HepG2 (cell line): Measurements from ENCODE around the gene MAP2K2. TPM values are rescaled to one million over a fixed set of nuclear protein-coding genes. Genes with fewer than 3 reads are reported as not detected.

Experiments
- ATAC-seq: fragments of 200-7000 bp; cut with Tn5 transposase; 3 replicates; pipeline ENCODE4 v1.9.1; 2020; ENCODE audit warnings: mild to moderate bottlenecking, moderate library complexity
- BruUV-seq: library from RNA; stranded (reverse); fragments of 400-500 nt; replicated peaks from 2 replicates; lab custom pipeline; 2021; lab: Mats Ljungman, UMichigan
- CTCF ChIA-PET: fragments of 300-600 bp; formaldehyde crosslinking; extraction: SDS; loops from one replicate; lab custom pipeline; 2021; ENCODE audit warnings: low total read pairs, inconsistent platforms, low intra/inter-chr PET ratio; lab: Yijun Ruan, JAX
- POLR2A ChIA-PET: fragments of 350-600 bp; sonication (Branson Sonifier 250); formaldehyde crosslinking; loops from one replicate; lab custom pipeline; 2020; ENCODE audit warnings: antibody characterized with exemption, inconsistent platforms; lab: Yijun Ruan, JAX
- DNase-seq: peaks from one replicate; pipeline ENCODE4 v3.0.0-alpha.2; 2015; ENCODE audit warnings: low spot score
- FAIRE-seq: peaks from 3 replicates; lab custom pipeline; 2011; peaks lifted over from hg19 to GRCh38; lab: Jason Lieb, UNC
- H2AFZ ChIP-seq: one replicate; pipeline ENCODE4 v1.6.1; 2011; ENCODE audit warnings: low read length, inconsistent platforms
- H3K27ac ChIP-seq: fragments of 300-600 bp; 3 replicates; pipeline ENCODE4 v1.8.0; 2011; ENCODE audit warnings: mixed run types, mild to moderate bottlenecking, mixed read lengths, low read length, inconsistent platforms; ENCODE audit not compliant: insufficient read depth; ENCODE audit errors: extremely low read length
- H3K27me3 ChIP-seq, 2 experiments: fragments of 200-600 bp in 1 of 2; 2 replicates in 1 of 2; 3 replicates in 1 of 2; pipeline versions ENCODE4 v1.6.0 to v1.8.0; 2011; ENCODE audit warnings: low read length in 2 of 2, mild to moderate bottlenecking in 2 of 2, moderate library complexity in 2 of 2, inconsistent platforms in 1 of 2; ENCODE audit not compliant: insufficient read depth in 2 of 2, control insufficient read depth in 1 of 2
- H3K36me3 ChIP-seq, 2 experiments: fragments of 200-600 bp in 1 of 2; replicated peaks in 1 of 2; 2 replicates in 1 of 2; 3 replicates in 1 of 2; pipeline versions ENCODE4 v1.5.1 to v1.8.0; 2011; ENCODE audit warnings: low read length in 2 of 2, inconsistent platforms in 1 of 2; ENCODE audit not compliant: insufficient read depth in 2 of 2, control insufficient read depth in 1 of 2
- H3K4me1 ChIP-seq: 2 replicates; pipeline ENCODE4 v1.5.1; 2012; ENCODE audit warnings: low read length, inconsistent platforms; ENCODE audit not compliant: insufficient read depth
- H3K4me2 ChIP-seq: 2 replicates; pipeline ENCODE4 v1.6.0; 2011; ENCODE audit warnings: low read depth, low read length, inconsistent platforms
- H3K4me3 ChIP-seq, 3 experiments: fragments of 200-600 bp in 1 of 3; sonication (generic), shearing (Covaris generic) in 1 of 3; replicated peaks in 1 of 3; 2 replicates each; pipeline ENCODE4 v1.5.1; 2011 to 2016; ENCODE audit warnings: low read length in 3 of 3, inconsistent platforms in 2 of 3, low read depth in 2 of 3, mild to moderate bottlenecking in 2 of 3, control low read depth in 1 of 3, mixed read lengths in 1 of 3; ENCODE audit not compliant: insufficient read depth in 1 of 3
- H3K79me2 ChIP-seq: one replicate; pipeline ENCODE4 v1.6.1; 2011; ENCODE audit warnings: low read length, inconsistent platforms; ENCODE audit not compliant: insufficient read depth
- H3K9ac ChIP-seq: 2 replicates; pipeline ENCODE4 v1.6.0; 2011; ENCODE audit warnings: mild to moderate bottlenecking, low read depth, low read length, inconsistent platforms; ENCODE audit not compliant: insufficient read depth
- H3K9me3 ChIP-seq: 2 replicates; pipeline ENCODE4 v1.5.1; 2012; ENCODE audit warnings: mild to moderate bottlenecking, low read length
- H4K20me1 ChIP-seq: 2 replicates; pipeline ENCODE4 v1.6.0; 2011; ENCODE audit warnings: inconsistent platforms, mild to moderate bottlenecking, low read length, moderate library complexity; ENCODE audit not compliant: insufficient read depth
- CEBPB ChIP-seq: IDR thresholded peaks from 2 replicates; pipeline ENCODE4 v1.6.1; 2011; ENCODE audit warnings: low read depth, low read length, improper control_type of control experiment, borderline replicate concordance
- DMAP1 ChIP-seq: IDR thresholded peaks from 2 replicates; pipeline ENCODE4 v1.6.1; 2016
- GLI4 ChIP-seq: sonication (generic); formaldehyde crosslinking; IDR thresholded peaks from 2 replicates; pipeline ENCODE4 v1.5.1; 2020; ENCODE audit warnings: missing genetic modification reagents, mild to moderate bottlenecking, moderate library complexity, borderline replicate concordance
- HMG20A ChIP-seq: IDR thresholded peaks from 2 replicates; pipeline ENCODE4 v1.6.1; 2016; ENCODE audit warnings: borderline replicate concordance
- RAD21 ChIP-seq: fragments of 450-650 bp; formaldehyde crosslinking; IDR thresholded peaks from 2 replicates; pipeline ENCODE4 v1.5.0; 2020; ENCODE audit warnings: mild to moderate bottlenecking
- TOE1 ChIP-seq: sonication (generic); formaldehyde crosslinking; IDR thresholded peaks from 2 replicates; pipeline ENCODE4 v1.4.0; 2020; ENCODE audit warnings: mild to moderate bottlenecking, missing genetic modification reagents
- TP53 ChIP-seq: sonication (generic); formaldehyde crosslinking; conservative IDR thresholded peaks from 2 replicates; pipeline ENCODE4 v1.4.0; 2020; ENCODE audit warnings: missing genetic modification reagents
- ZFP82 ChIP-seq: sonication (generic); formaldehyde crosslinking; IDR thresholded peaks from 2 replicates; pipeline ENCODE4 v1.5.1; 2020; ENCODE audit warnings: mild to moderate bottlenecking, missing genetic modification reagents, borderline replicate concordance
- ZNF232 ChIP-seq: sonication (generic); formaldehyde crosslinking; IDR thresholded peaks from 2 replicates; pipeline ENCODE4 v1.4.0; 2020; ENCODE audit warnings: missing genetic modification reagents, borderline replicate concordance
- ZSCAN20 ChIP-seq: sonication (generic); formaldehyde crosslinking; IDR thresholded peaks from 2 replicates; pipeline ENCODE4 v1.4.0; 2020; ENCODE audit warnings: missing genetic modification reagents, mild to moderate bottlenecking, borderline replicate concordance
- WGBS: methylation state at CpG from one replicate; pipeline ENCODE4 v1.1.6; 2017; ENCODE audit warnings: low lambda C conversion rate; 5-methylcytosine and 5-hydroxymethylcytosine counted together
- in situ Hi-C: cut with HindIII; loops from 2 replicates; pipeline ENCODE4 v1.10.0; 2017; ENCODE audit warnings: low pct_unique_long_range_greater_than_20kb; ENCODE audit not compliant: extremely low pct_ligation_motif_present
- intact Hi-C: fragments of 100-400 bp; cut with micrococcal nuclease; formaldehyde crosslinking; loops from one replicate; pipeline ENCODE4 v1.10.0; 2022; ENCODE audit not compliant: unreplicated experiment
- polyA plus RNA-seq, 8 experiments: library from polyadenylated mRNA; depleted of rRNA in 3 of 8; stranded (reverse) in 7 of 8; unstranded in 1 of 8; fragments of >200 nt; fragmentation: Illumina TruSeq in 4 of 8; extraction: Trizol in 4 of 8; gene quantifications; 2 replicates each; pipeline versions ENCODE4 v1.2.1 to v1.2.3, GENCODE V29; 2011 to 2016; ENCODE audit warnings: low read depth in 4 of 8, missing spikeins in 1 of 8, mixed read lengths in 1 of 8; ENCODE audit not compliant: insufficient read depth in 1 of 8
- total RNA-seq, 5 experiments: library from RNA; depleted of rRNA; stranded (reverse); fragments of >200 nt; fragmentation: Illumina TruSeq; extraction: Trizol; gene quantifications; 2 replicates each; pipeline ENCODE4 v1.2.3, GENCODE V29; 2016; ENCODE audit warnings: low read depth in 1 of 5
- TF ChIP-seq, protein P1 (sequence below): sonication (generic); formaldehyde crosslinking; IDR thresholded peaks from 2 replicates; pipeline ENCODE4 v1.8.1; 2023; ENCODE audit warnings: mild to moderate bottlenecking, missing genetic modification reagents
- TF ChIP-seq, protein P2 (sequence below): sonication (generic); formaldehyde crosslinking; IDR thresholded peaks from 2 replicates; pipeline ENCODE4 v1.4.0; 2020; ENCODE audit warnings: missing genetic modification reagents, borderline replicate concordance

Gene MAP2K2
- total and polyA plus RNA-seq, 2 of the 13 experiments (the other 11 are each of a cell fraction or from before 2014, with no cell fraction given) = 70.3 to 80.9 TPM

DNA sequence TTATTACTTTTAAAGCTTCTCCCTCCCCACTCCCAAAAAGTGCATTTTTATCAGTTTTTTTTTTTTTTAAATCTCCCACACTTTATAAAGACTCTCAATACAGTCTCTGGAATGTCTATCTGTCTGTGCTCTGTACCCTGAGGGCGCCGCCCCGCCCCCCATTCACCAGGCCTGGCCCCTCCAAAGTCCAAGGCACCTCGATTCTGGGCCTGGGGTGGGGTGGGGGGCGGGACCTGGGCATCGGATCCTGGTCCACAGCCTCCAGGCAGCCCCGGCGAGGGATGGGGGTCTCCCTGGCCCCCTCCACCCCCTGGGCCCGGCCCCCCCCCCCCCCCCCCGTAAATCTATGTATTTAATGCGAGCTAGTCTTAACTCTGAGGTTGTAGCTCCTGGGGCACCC lies 80.5 kb downstream of the MAP2K2 start:
- no peaks in the 10 kb centered on the region for H3K9me3 ChIP-seq
- no peak for FAIRE-seq
- in situ Hi-C loops (no loop called here), intact Hi-C loops (no loop called here)
- ATAC-seq = no peak
- no peak overlapping the region for H3K4me3 ChIP-seq
- H4K20me1 ChIP-seq = peaks cover 11% of the 10 kb centered on the region; the same call in 1 of the 2 replicates
- POLR2A ChIA-PET = interaction anchor here (2.8 kb wide), 1 partner anchor 9 kb away, joined by 11 read pairs; no protein-coding TSS in a partner anchor
- TF ChIP-seq, protein P1, sequence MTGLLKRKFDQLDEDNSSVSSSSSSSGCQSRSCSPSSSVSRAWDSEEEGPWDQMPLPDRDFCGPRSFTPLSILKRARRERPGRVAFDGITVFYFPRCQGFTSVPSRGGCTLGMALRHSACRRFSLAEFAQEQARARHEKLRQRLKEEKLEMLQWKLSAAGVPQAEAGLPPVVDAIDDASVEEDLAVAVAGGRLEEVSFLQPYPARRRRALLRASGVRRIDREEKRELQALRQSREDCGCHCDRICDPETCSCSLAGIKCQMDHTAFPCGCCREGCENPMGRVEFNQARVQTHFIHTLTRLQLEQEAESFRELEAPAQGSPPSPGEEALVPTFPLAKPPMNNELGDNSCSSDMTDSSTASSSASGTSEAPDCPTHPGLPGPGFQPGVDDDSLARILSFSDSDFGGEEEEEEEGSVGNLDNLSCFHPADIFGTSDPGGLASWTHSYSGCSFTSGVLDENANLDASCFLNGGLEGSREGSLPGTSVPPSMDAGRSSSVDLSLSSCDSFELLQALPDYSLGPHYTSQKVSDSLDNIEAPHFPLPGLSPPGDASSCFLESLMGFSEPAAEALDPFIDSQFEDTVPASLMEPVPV = no peak
- no peak for TF ChIP-seq TOE1
- TF ChIP-seq, protein P2, sequence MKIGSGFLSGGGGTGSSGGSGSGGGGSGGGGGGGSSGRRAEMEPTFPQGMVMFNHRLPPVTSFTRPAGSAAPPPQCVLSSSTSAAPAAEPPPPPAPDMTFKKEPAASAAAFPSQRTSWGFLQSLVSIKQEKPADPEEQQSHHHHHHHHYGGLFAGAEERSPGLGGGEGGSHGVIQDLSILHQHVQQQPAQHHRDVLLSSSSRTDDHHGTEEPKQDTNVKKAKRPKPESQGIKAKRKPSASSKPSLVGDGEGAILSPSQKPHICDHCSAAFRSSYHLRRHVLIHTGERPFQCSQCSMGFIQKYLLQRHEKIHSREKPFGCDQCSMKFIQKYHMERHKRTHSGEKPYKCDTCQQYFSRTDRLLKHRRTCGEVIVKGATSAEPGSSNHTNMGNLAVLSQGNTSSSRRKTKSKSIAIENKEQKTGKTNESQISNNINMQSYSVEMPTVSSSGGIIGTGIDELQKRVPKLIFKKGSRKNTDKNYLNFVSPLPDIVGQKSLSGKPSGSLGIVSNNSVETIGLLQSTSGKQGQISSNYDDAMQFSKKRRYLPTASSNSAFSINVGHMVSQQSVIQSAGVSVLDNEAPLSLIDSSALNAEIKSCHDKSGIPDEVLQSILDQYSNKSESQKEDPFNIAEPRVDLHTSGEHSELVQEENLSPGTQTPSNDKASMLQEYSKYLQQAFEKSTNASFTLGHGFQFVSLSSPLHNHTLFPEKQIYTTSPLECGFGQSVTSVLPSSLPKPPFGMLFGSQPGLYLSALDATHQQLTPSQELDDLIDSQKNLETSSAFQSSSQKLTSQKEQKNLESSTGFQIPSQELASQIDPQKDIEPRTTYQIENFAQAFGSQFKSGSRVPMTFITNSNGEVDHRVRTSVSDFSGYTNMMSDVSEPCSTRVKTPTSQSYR (CRISPR knock-in tag) = no peak
- no peak for TF ChIP-seq HMG20A (CRISPR knock-in tag)
- TF ChIP-seq ZSCAN20 (CRISPR knock-in tag) = no peak
- no peak for TF ChIP-seq GLI4 (CRISPR knock-in tag)
- TF ChIP-seq ZFP82 (CRISPR knock-in tag) = no peak
- no peak for TF ChIP-seq DMAP1 (CRISPR knock-in tag)
- TF ChIP-seq ZNF232 (CRISPR knock-in tag) = no peak
- no peak for TF ChIP-seq TP53 (CRISPR knock-in tag)
- TF ChIP-seq RAD21 (CRISPR knock-in tag) = no peak
- TF ChIP-seq CEBPB = no peak
- H3K79me2 ChIP-seq = peaks cover 4% of the 10 kb centered on the region
- BruUV-seq = no TSS peak
- CTCF ChIA-PET = no interaction called here
- DNase-seq = no peak
- no peaks in the 10 kb centered on the region; the same call in 1 of the 2 replicates for H3K4me1 ChIP-seq
- H3K9ac ChIP-seq = no peak overlapping the region
- H3K27ac ChIP-seq = no peak overlapping the region
- H3K4me2 ChIP-seq = no peak overlapping the region
- H3K36me3 ChIP-seq = peaks cover 10 to 15% of the 10 kb centered on the region in 2 experiments; a peak in 4 of 5 replicates
- no peaks in the 10 kb centered on the region; a peak in 1 of 5 replicates for H3K27me3 ChIP-seq
- no peak overlapping the region for H2AFZ ChIP-seq
- WGBS = 86% methylated on average over 8 of the region's 11 CpGs
